HepG2 (cell line): Measurements from ENCODE around the gene AGPAT2. TPM values are rescaled to one million over a fixed set of nuclear protein-coding genes. Genes with fewer than 3 reads are reported as not detected.

Experiments
- CCDC6 ChIP-seq: sonication (generic); formaldehyde crosslinking; IDR thresholded peaks from 2 replicates; pipeline ENCODE4 v1.8.1; 2022; ENCODE audit warnings: mild to moderate bottlenecking, missing genetic modification reagents, moderate library complexity
- HDAC6 ChIP-seq: fragments of 200-600 bp; sonication (generic); IDR thresholded peaks from 2 replicates; pipeline ENCODE4 v1.7.0; 2017; ENCODE audit warnings: mild to moderate bottlenecking, antibody characterized with exemption, low read length, low read depth
- HNRNPH1 ChIP-seq: fragments of 200-400 bp; formaldehyde crosslinking; optimal IDR thresholded peaks from 2 replicates; pipeline ENCODE3; 2017; ENCODE audit warnings: mild to moderate bottlenecking, low read depth, low read length
- MAZ ChIP-seq, 2 experiments: sonication (generic) in 1 of 2; formaldehyde crosslinking in 1 of 2; IDR thresholded peaks; 2 replicates each; pipeline versions ENCODE4 v1.5.0 to v1.6.1; 2012 to 2020; ENCODE audit warnings: low read depth in 2 of 2, mild to moderate bottlenecking in 2 of 2, borderline replicate concordance in 1 of 2, improper control_type of control experiment in 1 of 2, low read length in 1 of 2, missing genetic modification reagents in 1 of 2, moderate library complexity in 1 of 2
- MBD4 ChIP-seq: IDR thresholded peaks from 2 replicates; pipeline ENCODE4 v1.6.1; 2012; ENCODE audit warnings: low read length, inconsistent platforms, borderline replicate concordance
- NKX3-1 ChIP-seq: sonication (generic); formaldehyde crosslinking; IDR thresholded peaks from 2 replicates; pipeline ENCODE4 v1.5.0; 2020; ENCODE audit warnings: missing genetic modification reagents
- NR2C2 ChIP-seq: sonication (generic); formaldehyde crosslinking; IDR thresholded peaks from 2 replicates; pipeline ENCODE4 v1.4.0; 2020; ENCODE audit warnings: missing genetic modification reagents, mild to moderate bottlenecking, moderate library complexity, borderline replicate concordance
- PITX1 ChIP-seq: sonication (generic); formaldehyde crosslinking; IDR thresholded peaks from 2 replicates; pipeline ENCODE4 v1.5.1; 2020; ENCODE audit warnings: mild to moderate bottlenecking, missing genetic modification reagents
- RAD21 ChIP-seq: fragments of 450-650 bp; formaldehyde crosslinking; IDR thresholded peaks from 2 replicates; pipeline ENCODE4 v1.5.0; 2020; ENCODE audit warnings: mild to moderate bottlenecking
- RCOR2 ChIP-seq: IDR thresholded peaks from 2 replicates; pipeline ENCODE4 v1.6.1; 2016; ENCODE audit warnings: missing biosample characterization, missing genetic modification reagents
- SNAPC5 ChIP-seq: sonication (generic); formaldehyde crosslinking; IDR thresholded peaks from 2 replicates; pipeline ENCODE4 v1.8.1; 2023; ENCODE audit warnings: mild to moderate bottlenecking, missing genetic modification reagents, borderline replicate concordance
- SNRNP70 ChIP-seq: fragments of 200-400 bp; formaldehyde crosslinking; IDR thresholded peaks from 2 replicates; pipeline ENCODE4 v1.6.1; 2017; ENCODE audit warnings: mild to moderate bottlenecking, low read depth, low read length, moderate library complexity
- SP2 ChIP-seq: sonication (generic); formaldehyde crosslinking; IDR thresholded peaks from 2 replicates; pipeline ENCODE4 v1.5.1; 2020; ENCODE audit warnings: mild to moderate bottlenecking, missing genetic modification reagents
- STAT5B ChIP-seq: sonication (generic); formaldehyde crosslinking; IDR thresholded peaks from 2 replicates; pipeline ENCODE4 v1.4.0; 2020; ENCODE audit warnings: missing genetic modification reagents
- TARDBP ChIP-seq: sonication (generic); formaldehyde crosslinking; IDR thresholded peaks from 2 replicates; pipeline ENCODE4 v1.8.0; 2022; ENCODE audit warnings: mild to moderate bottlenecking, missing genetic modification reagents
- WIZ ChIP-seq: sonication (generic); formaldehyde crosslinking; IDR thresholded peaks from 2 replicates; pipeline ENCODE4 v1.5.1; 2020; ENCODE audit warnings: mild to moderate bottlenecking, missing genetic modification reagents
- ZNF121 ChIP-seq: sonication (generic); formaldehyde crosslinking; IDR thresholded peaks from 2 replicates; pipeline ENCODE4 v1.5.0; 2020; ENCODE audit warnings: mild to moderate bottlenecking, missing genetic modification reagents
- ZNF557 ChIP-seq: sonication (generic); formaldehyde crosslinking; IDR thresholded peaks from 2 replicates; pipeline ENCODE4 v1.4.0; 2020; ENCODE audit warnings: missing genetic modification reagents
- ZNF709 ChIP-seq: sonication (generic); formaldehyde crosslinking; IDR thresholded peaks from 2 replicates; pipeline ENCODE4 v1.5.0; 2020; ENCODE audit warnings: mild to moderate bottlenecking, missing genetic modification reagents
- ZNF781 ChIP-seq: sonication (generic); formaldehyde crosslinking; IDR thresholded peaks from 2 replicates; pipeline ENCODE4 v1.5.1; 2020; ENCODE audit warnings: borderline replicate concordance, mild to moderate bottlenecking, missing genetic modification reagents; ENCODE audit errors: not compliant biosample characterization
- polyA plus RNA-seq, 8 experiments: library from polyadenylated mRNA; depleted of rRNA in 3 of 8; stranded (reverse) in 7 of 8; unstranded in 1 of 8; fragments of >200 nt; fragmentation: Illumina TruSeq in 4 of 8; extraction: Trizol in 4 of 8; gene quantifications; 2 replicates each; pipeline versions ENCODE4 v1.2.1 to v1.2.3, GENCODE V29; 2011 to 2016; ENCODE audit warnings: low read depth in 4 of 8, missing spikeins in 1 of 8, mixed read lengths in 1 of 8; ENCODE audit not compliant: insufficient read depth in 1 of 8
- total RNA-seq, 5 experiments: library from RNA; depleted of rRNA; stranded (reverse); fragments of >200 nt; fragmentation: Illumina TruSeq; extraction: Trizol; gene quantifications; 2 replicates each; pipeline ENCODE4 v1.2.3, GENCODE V29; 2016; ENCODE audit warnings: low read depth in 1 of 5
- TF ChIP-seq, protein P1 (sequence below): sonication (generic); formaldehyde crosslinking; IDR thresholded peaks from 2 replicates; pipeline ENCODE4 v1.4.0; 2020; ENCODE audit warnings: missing genetic modification reagents
- TF ChIP-seq, protein P2 (sequence below): sonication (generic); formaldehyde crosslinking; IDR thresholded peaks from 2 replicates; pipeline ENCODE4 v1.5.0; 2020; ENCODE audit warnings: missing genetic modification reagents, mild to moderate bottlenecking, borderline replicate concordance
- TF ChIP-seq, protein P3 (sequence below): sonication (generic); formaldehyde crosslinking; IDR thresholded peaks from 2 replicates; pipeline ENCODE4 v1.5.0; 2020; ENCODE audit warnings: mild to moderate bottlenecking, missing genetic modification reagents, borderline replicate concordance

Gene AGPAT2
- total and polyA plus RNA-seq, 2 of the 13 experiments (the other 11 are each of a cell fraction or from before 2014, with no cell fraction given), result 3.9 to 25.8 TPM

DNA sequence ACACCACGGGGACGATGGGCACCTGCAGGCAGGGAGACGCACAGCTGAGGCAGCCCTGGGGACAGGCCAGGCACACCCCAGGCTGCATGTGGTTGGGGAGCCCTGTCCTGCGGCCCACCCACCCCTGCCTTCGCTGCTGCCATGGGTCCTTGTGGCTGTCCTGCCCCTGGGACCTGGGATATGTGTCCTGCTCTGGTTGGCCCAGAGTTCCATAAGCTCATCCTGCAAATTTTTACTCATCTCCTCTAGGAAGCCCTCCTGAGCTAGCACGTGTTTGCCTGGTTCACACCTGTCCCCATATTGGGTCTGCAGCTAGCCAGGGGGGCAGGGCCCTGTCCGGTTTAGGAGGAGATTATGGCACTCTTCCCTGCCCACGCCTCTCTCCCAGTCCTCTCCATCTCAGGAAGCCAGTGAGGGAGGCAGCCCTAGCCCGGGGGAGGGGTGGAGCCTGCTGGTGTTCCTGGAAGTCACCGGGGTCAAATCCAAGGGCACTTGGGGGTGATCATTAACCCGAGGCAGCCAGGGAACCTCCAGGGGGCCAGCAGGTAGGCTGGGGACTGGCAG is 12.4 kb downstream of the AGPAT2 start (continued):
- TF ChIP-seq WIZ (no peak), MAZ (IDR thresholded peaks at IDR 0.05; ENCODE audit: borderline replicate concordance, low read depth, low read length) (no peak), MAZ (CRISPR knock-in tag; IDR thresholded peaks at IDR 0.05; ENCODE audit: low read depth) (0 out of 2 replicates have a peak, but pooled peaks have one; percentile 60), STAT5B (CRISPR knock-in tag) (no peak), SP2 (CRISPR knock-in tag) (no peak), ZNF121 (CRISPR knock-in tag) (no peak), HDAC6 (no peak), NR2C2 (CRISPR knock-in tag) (peak; percentile 73), MBD4 (no peak), ZNF709 (CRISPR knock-in tag) (no peak), ZNF557 (CRISPR knock-in tag) (no peak), PITX1 (CRISPR knock-in tag) (no peak), HNRNPH1 (no peak), RAD21 (CRISPR knock-in tag) (no peak), TARDBP (CRISPR knock-in tag) (no peak), ZNF781 (CRISPR knock-in tag) (no peak), SNAPC5 (no peak), SNRNP70 (no peak), NKX3-1 (no peak), RCOR2 (CRISPR knock-in tag) (no peak), CCDC6 (no peak)
- TF ChIP-seq, protein P1, sequence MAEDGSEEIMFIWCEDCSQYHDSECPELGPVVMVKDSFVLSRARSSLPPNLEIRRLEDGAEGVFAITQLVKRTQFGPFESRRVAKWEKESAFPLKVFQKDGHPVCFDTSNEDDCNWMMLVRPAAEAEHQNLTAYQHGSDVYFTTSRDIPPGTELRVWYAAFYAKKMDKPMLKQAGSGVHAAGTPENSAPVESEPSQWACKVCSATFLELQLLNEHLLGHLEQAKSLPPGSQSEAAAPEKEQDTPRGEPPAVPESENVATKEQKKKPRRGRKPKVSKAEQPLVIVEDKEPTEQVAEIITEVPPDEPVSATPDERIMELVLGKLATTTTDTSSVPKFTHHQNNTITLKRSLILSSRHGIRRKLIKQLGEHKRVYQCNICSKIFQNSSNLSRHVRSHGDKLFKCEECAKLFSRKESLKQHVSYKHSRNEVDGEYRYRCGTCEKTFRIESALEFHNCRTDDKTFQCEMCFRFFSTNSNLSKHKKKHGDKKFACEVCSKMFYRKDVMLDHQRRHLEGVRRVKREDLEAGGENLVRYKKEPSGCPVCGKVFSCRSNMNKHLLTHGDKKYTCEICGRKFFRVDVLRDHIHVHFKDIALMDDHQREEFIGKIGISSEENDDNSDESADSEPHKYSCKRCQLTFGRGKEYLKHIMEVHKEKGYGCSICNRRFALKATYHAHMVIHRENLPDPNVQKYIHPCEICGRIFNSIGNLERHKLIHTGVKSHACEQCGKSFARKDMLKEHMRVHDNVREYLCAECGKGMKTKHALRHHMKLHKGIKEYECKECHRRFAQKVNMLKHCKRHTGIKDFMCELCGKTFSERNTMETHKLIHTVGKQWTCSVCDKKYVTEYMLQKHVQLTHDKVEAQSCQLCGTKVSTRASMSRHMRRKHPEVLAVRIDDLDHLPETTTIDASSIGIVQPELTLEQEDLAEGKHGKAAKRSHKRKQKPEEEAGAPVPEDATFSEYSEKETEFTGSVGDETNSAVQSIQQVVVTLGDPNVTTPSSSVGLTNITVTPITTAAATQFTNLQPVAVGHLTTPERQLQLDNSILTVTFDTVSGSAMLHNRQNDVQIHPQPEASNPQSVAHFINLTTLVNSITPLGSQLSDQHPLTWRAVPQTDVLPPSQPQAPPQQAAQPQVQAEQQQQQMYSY (CRISPR knock-in tag), result no peak
- TF ChIP-seq, protein P2, sequence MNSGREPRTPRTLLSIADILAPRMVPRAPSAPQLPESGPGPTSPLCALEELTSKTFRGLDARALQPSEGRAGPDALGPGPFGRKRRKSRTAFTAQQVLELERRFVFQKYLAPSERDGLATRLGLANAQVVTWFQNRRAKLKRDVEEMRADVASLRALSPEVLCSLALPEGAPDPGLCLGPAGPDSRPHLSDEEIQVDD (CRISPR knock-in tag), result no peak
- TF ChIP-seq, protein P3, sequence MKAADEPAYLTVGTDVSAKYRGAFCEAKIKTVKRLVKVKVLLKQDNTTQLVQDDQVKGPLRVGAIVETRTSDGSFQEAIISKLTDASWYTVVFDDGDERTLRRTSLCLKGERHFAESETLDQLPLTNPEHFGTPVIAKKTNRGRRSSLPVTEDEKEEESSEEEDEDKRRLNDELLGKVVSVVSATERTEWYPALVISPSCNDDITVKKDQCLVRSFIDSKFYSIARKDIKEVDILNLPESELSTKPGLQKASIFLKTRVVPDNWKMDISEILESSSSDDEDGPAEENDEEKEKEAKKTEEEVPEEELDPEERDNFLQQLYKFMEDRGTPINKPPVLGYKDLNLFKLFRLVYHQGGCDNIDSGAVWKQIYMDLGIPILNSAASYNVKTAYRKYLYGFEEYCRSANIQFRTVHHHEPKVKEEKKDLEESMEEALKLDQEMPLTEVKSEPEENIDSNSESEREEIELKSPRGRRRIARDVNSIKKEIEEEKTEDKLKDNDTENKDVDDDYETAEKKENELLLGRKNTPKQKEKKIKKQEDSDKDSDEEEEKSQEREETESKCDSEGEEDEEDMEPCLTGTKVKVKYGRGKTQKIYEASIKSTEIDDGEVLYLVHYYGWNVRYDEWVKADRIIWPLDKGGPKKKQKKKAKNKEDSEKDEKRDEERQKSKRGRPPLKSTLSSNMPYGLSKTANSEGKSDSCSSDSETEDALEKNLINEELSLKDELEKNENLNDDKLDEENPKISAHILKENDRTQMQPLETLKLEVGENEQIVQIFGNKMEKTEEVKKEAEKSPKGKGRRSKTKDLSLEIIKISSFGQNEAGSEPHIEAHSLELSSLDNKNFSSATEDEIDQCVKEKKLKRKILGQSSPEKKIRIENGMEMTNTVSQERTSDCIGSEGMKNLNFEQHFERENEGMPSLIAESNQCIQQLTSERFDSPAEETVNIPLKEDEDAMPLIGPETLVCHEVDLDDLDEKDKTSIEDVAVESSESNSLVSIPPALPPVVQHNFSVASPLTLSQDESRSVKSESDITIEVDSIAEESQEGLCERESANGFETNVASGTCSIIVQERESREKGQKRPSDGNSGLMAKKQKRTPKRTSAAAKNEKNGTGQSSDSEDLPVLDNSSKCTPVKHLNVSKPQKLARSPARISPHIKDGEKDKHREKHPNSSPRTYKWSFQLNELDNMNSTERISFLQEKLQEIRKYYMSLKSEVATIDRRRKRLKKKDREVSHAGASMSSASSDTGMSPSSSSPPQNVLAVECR (CRISPR knock-in tag), result no peak; the same call in 1 of the 2 replicates
